ENCODE measurements around the gene ZNF362. TPM values are rescaled to one million over a fixed set of nuclear protein-coding genes. Genes with fewer than 3 reads are reported as not detected.

Gene ZNF362
- total and polyA plus RNA-seq, 10 of the 15 experiments (the other 5 are each of a cell fraction or from before 2014, with no cell fraction given) = 0.74 to 22.8 (median 7.4) TPM

DNA sequence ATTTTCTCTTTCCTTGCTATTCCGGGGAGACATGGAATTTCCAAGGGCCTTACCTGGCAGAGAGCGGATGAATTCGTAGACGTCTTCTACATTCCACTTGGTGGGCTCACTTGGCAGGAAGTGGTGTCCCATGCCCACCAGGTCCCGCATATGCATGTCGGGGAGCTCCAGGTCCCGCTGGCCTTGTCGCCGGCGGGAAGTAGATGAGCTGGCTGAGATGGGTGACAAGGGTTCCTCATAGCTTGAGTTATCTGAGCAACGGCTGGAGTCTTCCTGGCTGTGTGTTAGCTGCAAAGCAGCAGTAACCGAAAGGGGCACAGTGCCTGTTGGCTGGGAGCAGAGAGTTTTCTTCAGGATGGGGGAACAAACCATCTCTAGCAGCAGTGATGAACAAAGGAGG lies 72.5 kb downstream of the ZNF362 start:
- Histone ChIP-seq H3K9ac (ENCODE audit: control insufficient read depth, insufficient read depth, low read length) (no peak overlapping the region), H3K4me2 (ENCODE audit: control insufficient read depth, insufficient read depth) (no peak overlapping the region), H3K27ac (ENCODE audit: control insufficient read depth, insufficient read depth) (no peak overlapping the region), H3K79me2 (ENCODE audit: control insufficient read depth, insufficient read depth, low read length) (no peaks in the 10 kb centered on the region; the same call in 1 of the 2 replicates), H3K4me3 (no peak overlapping the region), H3K4me1 (ENCODE audit: control insufficient read depth, insufficient read depth, low read length) (no peaks in the 10 kb centered on the region), H2AFZ (ENCODE audit: control insufficient read depth, low read depth, low read length) (no peak overlapping the region), H3K9me3 (replicated peaks; ENCODE audit: control insufficient read depth, insufficient read depth, low read length) (no peaks in the 10 kb centered on the region), H3K36me3 (ENCODE audit: control insufficient read depth in 2 of 2, insufficient read depth in 2 of 2, low read length in 1 of 2) (peaks cover 22 to 34% of the 10 kb centered on the region in 2 experiments), H4K20me1 (ENCODE audit: control insufficient read depth, insufficient read depth) (no peaks in the 10 kb centered on the region), H3K27me3 (replicated peaks in 1 of 2; ENCODE audit: control insufficient read depth in 2 of 2, insufficient read depth in 2 of 2, low read length in 1 of 2) (no peaks in the 10 kb centered on the region)
- in situ Hi-C loops (cut with MboI) (no loop called here), intact Hi-C loops (cut with micrococcal nuclease; ENCODE audit: unreplicated experiment) (no loop called here)
- ChIA-PET CTCF (interaction anchor here (0.7 to 1.0 kb wide), 2 partner anchors 30 to 33 kb away, joined by 3 read pairs; no protein-coding TSS in a partner anchor), SMC1A (ENCODE audit: uncharacterized antibody, unreplicated experiment) (no interaction called here), RAD21 (ENCODE audit: unreplicated experiment) (no interaction called here), POLR2A (no interaction called here)
- 98% methylated on average over 12 of the region's 12 CpGs for WGBS (ENCODE audit: insufficient coverage, insufficient replicate concordance, low lambda C conversion rate, missing lambda C conversion rate)
- BruUV-seq (replicated peaks) = no TSS peak
- no peak for FAIRE-seq
- no peak for ATAC-seq
- DNase-seq (ENCODE audit: low read depth, low spot score) = no peak
- no peak for TF ChIP-seq SPI1 (IDR thresholded peaks at IDR 0.05; ENCODE audit: borderline replicate concordance, insufficient read depth, low read depth, low read length)
- no peak for TF ChIP-seq ESRRA (IDR thresholded peaks at IDR 0.05; ENCODE audit: low read length)
- no peak for TF ChIP-seq ZBTB11 (CRISPR knock-in tag; IDR thresholded peaks at IDR 0.05)
- no peak for TF ChIP-seq HDAC2 (IDR thresholded peaks at IDR 0.05)
- no peak for TF ChIP-seq ZBTB4 (CRISPR knock-in tag; IDR thresholded peaks at IDR 0.05)
- no peak for TF ChIP-seq USF1 (IDR thresholded peaks at IDR 0.05; ENCODE audit: borderline replicate concordance, extremely low read length, insufficient read depth, low read depth, low read length)
- TF ChIP-seq, protein P1, sequence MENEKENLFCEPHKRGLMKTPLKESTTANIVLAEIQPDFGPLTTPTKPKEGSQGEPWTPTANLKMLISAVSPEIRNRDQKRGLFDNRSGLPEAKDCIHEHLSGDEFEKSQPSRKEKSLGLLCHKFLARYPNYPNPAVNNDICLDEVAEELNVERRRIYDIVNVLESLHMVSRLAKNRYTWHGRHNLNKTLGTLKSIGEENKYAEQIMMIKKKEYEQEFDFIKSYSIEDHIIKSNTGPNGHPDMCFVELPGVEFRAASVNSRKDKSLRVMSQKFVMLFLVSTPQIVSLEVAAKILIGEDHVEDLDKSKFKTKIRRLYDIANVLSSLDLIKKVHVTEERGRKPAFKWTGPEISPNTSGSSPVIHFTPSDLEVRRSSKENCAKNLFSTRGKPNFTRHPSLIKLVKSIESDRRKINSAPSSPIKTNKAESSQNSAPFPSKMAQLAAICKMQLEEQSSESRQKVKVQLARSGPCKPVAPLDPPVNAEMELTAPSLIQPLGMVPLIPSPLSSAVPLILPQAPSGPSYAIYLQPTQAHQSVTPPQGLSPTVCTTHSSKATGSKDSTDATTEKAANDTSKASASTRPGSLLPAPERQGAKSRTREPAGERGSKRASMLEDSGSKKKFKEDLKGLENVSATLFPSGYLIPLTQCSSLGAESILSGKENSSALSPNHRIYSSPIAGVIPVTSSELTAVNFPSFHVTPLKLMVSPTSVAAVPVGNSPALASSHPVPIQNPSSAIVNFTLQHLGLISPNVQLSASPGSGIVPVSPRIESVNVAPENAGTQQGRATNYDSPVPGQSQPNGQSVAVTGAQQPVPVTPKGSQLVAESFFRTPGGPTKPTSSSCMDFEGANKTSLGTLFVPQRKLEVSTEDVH (IDR thresholded peaks at IDR 0.05; ENCODE audit: low read depth, partially characterized antibody) = no peak
- no peak for TF ChIP-seq PRDM15 (CRISPR knock-in tag; IDR thresholded peaks at IDR 0.05)
- TF ChIP-seq NBN (IDR thresholded peaks at IDR 0.05) = no peak

Measured in GM12878 (cell line).